BLaER1 treated with 17β-estradiol and CSF1 and Interleukin-3, amounts not matched to agents 10 nM and 100 nM (cell line): Measurements from ENCODE around the gene ETFA.

Source experiments
- H3K27ac ChIP-seq, 11 experiments: shearing (Covaris generic); formaldehyde crosslinking; 2 replicates each; pipeline ENCODE4 v1.8.1; 2022
- H3K27me3 ChIP-seq, 11 experiments: shearing (Covaris generic); formaldehyde crosslinking; 2 replicates each; pipeline ENCODE4 v1.8.1; 2022
- H3K36me3 ChIP-seq, 11 experiments: shearing (Covaris generic); formaldehyde crosslinking; 2 replicates each; pipeline ENCODE4 v1.8.1; 2022
- H3K4me1 ChIP-seq, 10 experiments: shearing (Covaris generic); formaldehyde crosslinking; 2 replicates each; pipeline ENCODE4 v1.8.1; 2022
- H3K4me2 ChIP-seq, 11 experiments: shearing (Covaris generic); formaldehyde crosslinking; 2 replicates each; pipeline ENCODE4 v1.8.1; 2022
- H3K4me3 ChIP-seq, 10 experiments: shearing (Covaris generic); formaldehyde crosslinking; 2 replicates each; pipeline ENCODE4 v1.8.1; 2022
- H3K9ac ChIP-seq, 11 experiments: shearing (Covaris generic); formaldehyde crosslinking; 2 replicates each; pipeline ENCODE4 v1.8.1; 2022
- H3K9me3 ChIP-seq, 11 experiments: shearing (Covaris generic); formaldehyde crosslinking; replicated peaks in 1 of 11; 2 replicates each; pipeline ENCODE4 v1.8.1; 2022
- H4K20me1 ChIP-seq, 11 experiments: shearing (Covaris generic); formaldehyde crosslinking; 2 replicates each; pipeline ENCODE4 v1.8.1; 2022
- Cebpa-rat ChIP-seq, 11 experiments: shearing (Covaris generic); IDR thresholded peaks; 2 replicates each; pipeline ENCODE4 v1.8.1; 2022

ETFA gene

GRCh38 chr15:76169911-76170800, 141.1 kb downstream of the ETFA start:
- TF ChIP-seq Cebpa-rat (IDR thresholded peaks at IDR 0.05): no peak
- Histone ChIP-seq H3K4me3 (no peak overlapping the region), H3K9ac (no peak overlapping the region), H3K27ac (no peak overlapping the region; a peak in 1 of 22 replicates), H3K9me3 (peaks cover 0 to 6% (median 0%) of the 10 kb centered on the region in 11 experiments; a peak in 1 of 22 replicates), H4K20me1 (peaks cover 0 to under 1% (median 0%) of the 10 kb centered on the region in 11 experiments; a peak in 1 of 22 replicates), H3K36me3 (no peaks in the 10 kb centered on the region), H3K4me1 (peaks cover 0 to 26% (median 6%) of the 10 kb centered on the region in 10 experiments; a peak in 7 of 20 replicates), H3K4me2 (peak overlapping the region in 3 of 11 experiments; percentile 41 to 80 (median 74); a peak in 6 of 22 replicates), H3K27me3 (no peaks in the 10 kb centered on the region)

- Histone ChIP-seq H3K9me3 (no peaks in the 10 kb centered on the region; a peak in 1 of 22 replicates), H3K36me3 (no peaks in the 10 kb centered on the region), H3K4me2 (peak overlapping the region in 5 of 11 experiments; percentile 1 to 79 (median 30); a peak in 5 of 22 replicates), H4K20me1 (peaks cover 0 to 8% (median 0%) of the 10 kb centered on the region in 11 experiments; a peak in 1 of 22 replicates), H3K4me3 (no peak overlapping the region), H3K27ac (peak overlapping the region in 1 of 11 experiments; percentile 10; a peak in 1 of 22 replicates), H3K4me1 (peaks cover 0 to 26% (median 6%) of the 10 kb centered on the region in 10 experiments; a peak in 7 of 20 replicates), H3K9ac (no peak overlapping the region), H3K27me3 (no peaks in the 10 kb centered on the region)
- no peak for TF ChIP-seq Cebpa-rat (IDR thresholded peaks at IDR 0.05)
These were observed 142.3 kb downstream of the ETFA start for GRCh38 chr15:76169018-76169417.

GRCh38 chr15:76168237-76168984, 142.9 kb downstream of the ETFA start:
- Histone ChIP-seq H3K36me3 (no peaks in the 10 kb centered on the region), H3K4me1 (peaks cover 0 to 26% (median 6%) of the 10 kb centered on the region in 10 experiments; a peak in 7 of 20 replicates), H3K4me2 (peak overlapping the region in 5 of 11 experiments; percentile 1 to 79 (median 30); a peak in 4 of 22 replicates), H4K20me1 (peaks cover 0 to 8% (median 0%) of the 10 kb centered on the region in 11 experiments; a peak in 1 of 22 replicates), H3K27me3 (no peaks in the 10 kb centered on the region), H3K9me3 (no peaks in the 10 kb centered on the region), H3K9ac (no peak overlapping the region), H3K4me3 (no peak overlapping the region), H3K27ac (peak overlapping the region in 1 of 11 experiments; percentile 10; a peak in 1 of 22 replicates)
- TF ChIP-seq Cebpa-rat (IDR thresholded peaks at IDR 0.05): no peak

- no peak for TF ChIP-seq Cebpa-rat (IDR thresholded peaks at IDR 0.05)
- H3K4me1 ChIP-seq: peaks cover 0 to 26% (median 6%) of the 10 kb centered on the region in 10 experiments; a peak in 7 of 20 replicates
- no peak overlapping the region for H3K9ac ChIP-seq
- H3K9me3 ChIP-seq: no peaks in the 10 kb centered on the region
- no peak overlapping the region for H3K4me2 ChIP-seq
- no peaks in the 10 kb centered on the region for H3K36me3 ChIP-seq
- H3K4me3 ChIP-seq: no peak overlapping the region
- no peak overlapping the region for H3K27ac ChIP-seq
- peaks cover 0 to 8% (median 0%) of the 10 kb centered on the region in 11 experiments; a peak in 1 of 22 replicates for H4K20me1 ChIP-seq
- no peaks in the 10 kb centered on the region for H3K27me3 ChIP-seq
These were observed 145.3 kb downstream of the ETFA start for GRCh38 chr15:76165951-76166350.
